HS-5 (cell line): ENCODE measurements around the gene PLTP.

Experiments
- DNase-seq: peaks from one replicate; pipeline ENCODE4 v3.0.0-alpha.2; 2012; ENCODE audit warnings: low read depth

Gene PLTP

GRCh38 chr20:45898285-45898684, 13.7 kb downstream of the PLTP start:
- no peak for DNase-seq

DNA sequence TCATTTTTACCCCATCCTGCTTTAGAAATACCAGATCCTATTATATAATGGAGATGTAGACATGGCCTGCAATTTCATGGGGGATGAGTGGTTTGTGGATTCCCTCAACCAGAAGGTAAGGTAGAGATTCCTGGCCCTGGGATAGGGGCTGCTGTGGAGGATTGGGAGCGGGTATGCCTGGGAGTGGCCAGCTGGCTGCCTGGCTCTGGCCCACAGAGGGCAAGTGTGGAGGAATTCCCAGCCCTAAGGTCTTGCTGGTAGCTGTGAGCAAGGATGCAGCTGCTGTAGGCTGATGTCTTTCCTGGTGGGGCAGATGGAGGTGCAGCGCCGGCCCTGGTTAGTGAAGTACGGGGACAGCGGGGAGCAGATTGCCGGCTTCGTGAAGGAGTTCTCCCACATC, 14.3 kb downstream of the PLTP start:
- no peak for DNase-seq

- no peak for DNase-seq
Observed at GRCh38 chr20:45897289-45897688, 14.7 kb downstream of the PLTP start.

DNA sequence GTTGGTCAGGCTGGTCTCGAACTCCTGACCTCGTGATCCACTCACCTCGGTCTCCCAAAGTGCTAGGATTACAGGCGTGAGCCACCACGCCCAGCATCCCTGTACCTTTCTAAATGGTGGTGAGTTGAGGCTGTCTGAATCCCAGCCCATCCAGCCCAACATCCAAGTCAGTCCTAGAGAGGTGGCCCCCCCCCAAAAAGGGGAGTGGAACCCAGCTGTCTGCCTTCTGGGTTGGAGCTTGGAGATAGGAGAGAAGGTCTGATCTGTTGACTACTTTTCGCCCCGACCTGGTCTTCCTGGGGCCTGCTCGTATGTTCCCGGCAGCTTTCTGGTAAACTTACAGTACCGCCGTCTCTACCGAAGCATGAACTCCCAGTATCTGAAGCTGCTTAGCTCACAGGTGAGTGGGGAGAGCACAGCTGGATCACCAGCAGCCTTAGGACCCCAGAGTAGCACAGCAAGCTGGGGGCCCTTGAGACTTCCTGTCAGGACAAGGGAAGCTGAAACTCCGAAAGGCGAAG, 15.3 kb downstream of the PLTP start:
- no peak for DNase-seq

DNA sequence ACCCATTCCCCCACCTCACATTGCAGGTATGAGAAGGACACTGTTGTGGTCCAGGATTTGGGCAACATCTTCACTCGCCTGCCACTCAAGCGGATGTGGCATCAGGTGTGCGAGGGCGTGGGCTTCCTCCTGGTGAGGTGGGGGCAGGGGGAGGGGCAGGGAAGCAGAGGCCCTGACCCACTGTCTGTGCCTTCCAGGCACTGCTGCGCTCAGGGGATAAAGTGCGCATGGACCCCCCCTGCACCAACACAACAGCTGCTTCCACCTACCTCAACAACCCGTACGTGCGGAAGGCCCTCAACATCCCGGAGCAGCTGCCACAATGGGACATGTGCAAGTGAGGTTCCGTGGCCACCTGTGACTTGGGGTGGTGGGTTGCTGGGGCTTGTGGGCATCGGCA, 17.2 kb downstream of the PLTP start:
- no peak for DNase-seq

GRCh38 chr20:45893831-45894230, 18.1 kb downstream of the PLTP start:
- no peak for DNase-seq

DNA sequence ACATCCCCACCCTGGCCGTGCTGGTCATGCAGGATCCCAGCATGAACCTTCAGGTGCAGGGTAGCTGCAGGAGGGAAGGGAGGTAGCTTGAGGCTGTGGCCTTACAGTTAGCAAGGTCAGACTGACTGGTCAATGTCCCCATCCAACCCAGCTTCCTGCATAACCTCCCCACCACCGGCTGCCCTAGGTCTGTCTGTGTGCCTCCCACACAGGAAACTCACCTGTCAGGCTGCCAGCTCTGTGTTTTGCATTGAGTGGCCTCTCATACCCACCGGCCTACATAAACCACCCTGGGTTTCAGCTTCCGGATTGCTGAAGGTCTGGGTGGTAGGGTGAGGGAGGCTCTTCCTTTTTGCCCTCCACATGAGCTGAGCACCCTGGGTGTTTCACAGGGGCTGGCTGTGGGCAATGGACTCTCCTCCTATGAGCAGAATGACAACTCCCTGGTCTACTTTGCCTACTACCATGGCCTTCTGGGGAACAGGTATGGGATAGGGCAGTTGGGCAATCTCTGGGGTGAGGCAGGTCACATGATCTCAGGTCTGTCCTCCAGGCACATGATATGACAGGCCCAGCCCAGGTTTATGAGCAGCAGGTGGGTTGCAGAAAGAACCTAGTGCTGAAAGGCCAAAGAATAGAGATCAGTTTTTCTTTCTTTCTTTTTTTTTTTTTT, 19.0 kb downstream of the PLTP start:
- no peak for DNase-seq

DNA sequence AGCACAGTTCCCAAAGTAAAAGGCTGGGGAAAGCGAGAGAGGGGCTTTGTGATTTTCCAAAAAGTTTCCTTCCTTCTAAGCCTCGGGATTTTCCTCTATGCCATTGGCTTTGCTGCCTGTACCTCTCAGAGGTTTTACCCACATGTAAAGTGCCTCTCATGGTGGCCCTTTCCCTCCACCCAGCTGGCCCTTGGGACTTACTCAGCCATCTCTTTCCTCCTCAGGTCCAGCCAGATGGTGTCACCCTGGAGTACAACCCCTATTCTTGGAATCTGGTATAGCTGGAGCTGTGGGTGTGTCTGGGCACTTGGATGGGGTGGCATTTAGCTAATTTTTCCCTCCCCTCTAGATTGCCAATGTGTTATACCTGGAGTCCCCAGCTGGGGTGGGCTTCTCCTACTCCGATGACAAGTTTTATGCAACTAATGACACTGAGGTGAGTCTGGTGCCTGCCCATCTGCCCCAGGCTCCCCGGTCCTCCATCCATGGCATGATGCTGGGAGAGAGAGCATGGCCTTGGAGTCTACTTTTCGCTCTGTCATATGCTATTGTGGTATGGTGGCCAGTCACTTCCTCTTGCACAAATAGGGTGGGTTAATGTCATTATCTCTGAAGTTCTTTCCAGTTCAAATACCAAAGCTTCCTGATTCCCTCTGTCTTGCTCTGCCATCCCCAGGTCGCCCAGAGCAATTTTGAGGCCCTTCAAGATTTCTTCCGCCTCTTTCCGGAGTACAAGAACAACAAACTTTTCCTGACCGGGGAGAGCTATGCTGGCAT, 19.7 kb downstream of the PLTP start:
- no peak for DNase-seq

DNA sequence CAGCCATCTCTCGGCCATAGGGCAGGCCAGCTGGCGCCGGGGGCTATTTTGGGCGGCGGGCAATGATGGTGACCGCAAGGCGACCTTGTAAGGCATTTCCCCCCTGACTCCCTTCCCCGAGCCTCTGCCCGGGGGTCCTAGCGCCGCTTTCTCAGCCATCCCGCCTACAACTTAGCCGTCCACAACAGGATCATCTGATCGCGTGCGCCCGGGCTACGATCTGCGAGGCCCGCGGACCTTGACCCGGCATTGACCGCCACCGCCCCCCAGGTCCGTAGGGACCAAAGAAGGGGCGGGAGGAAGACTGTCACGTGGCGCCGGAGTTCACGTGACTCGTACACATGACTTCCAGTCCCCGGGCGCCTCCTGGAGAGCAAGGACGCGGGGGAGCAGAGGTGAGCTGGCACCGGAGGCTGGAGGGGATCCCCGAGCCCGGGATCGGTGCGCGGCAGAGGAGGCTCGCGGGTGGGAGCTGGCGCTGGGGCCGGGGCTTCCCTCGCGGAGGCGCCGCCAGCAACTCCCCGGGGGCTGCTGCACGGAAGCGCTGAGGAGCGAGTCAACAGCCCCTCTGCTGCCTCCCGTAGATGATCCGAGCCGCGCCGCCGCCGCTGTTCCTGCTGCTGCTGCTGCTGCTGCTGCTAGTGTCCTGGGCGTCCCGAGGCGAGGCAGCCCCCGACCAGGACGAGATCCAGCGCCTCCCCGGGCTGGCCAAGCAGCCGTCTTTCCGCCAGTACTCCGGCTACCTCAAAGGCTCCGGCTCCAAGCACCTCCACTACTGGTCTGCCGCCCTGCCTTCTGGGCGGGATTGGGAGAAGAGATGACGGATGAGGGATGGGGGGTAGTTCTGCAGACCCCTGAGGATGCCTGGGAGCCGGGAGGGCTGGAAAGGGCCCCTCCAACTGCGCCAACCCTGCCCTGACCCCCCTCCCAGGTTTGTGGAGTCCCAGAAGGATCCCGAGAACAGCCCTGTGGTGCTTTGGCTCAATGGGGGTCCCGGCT, 20.7 kb downstream of the PLTP start, which contains the start of the genes CTSA and NEURL2:
CTSA (plus strand) TSS at position 351 of the 999 bp plus-strand sequence; CDS start at position 585, 234 bp downstream.
NEURL2 (minus strand) TSS at position 224 of the 999 bp plus-strand sequence; CDS start at position 7, 217 bp downstream.
- DNase-seq = peak; percentile 81

- no peak for DNase-seq
Observed at GRCh38 chr20:45890077-45890984, 21.6 kb downstream of the PLTP start.

DNA sequence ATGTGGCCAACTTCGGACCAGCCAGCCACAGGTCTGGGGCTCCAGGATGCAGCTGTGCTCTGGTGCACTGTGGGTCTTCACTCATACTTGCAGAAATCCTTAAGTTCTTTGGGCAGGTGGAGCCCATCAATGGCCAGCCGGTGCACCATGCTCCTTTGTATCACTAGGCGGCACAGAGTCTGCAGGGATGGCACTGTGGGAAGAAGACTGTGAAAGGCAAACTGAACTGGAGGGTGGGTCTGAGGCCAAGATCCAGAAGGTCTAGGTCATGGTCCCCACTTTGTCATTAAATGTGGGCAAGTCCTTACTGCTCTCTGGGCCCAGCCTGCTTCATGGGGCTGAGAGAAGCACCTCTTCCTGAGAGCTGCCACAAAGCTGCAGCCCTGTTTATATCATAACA, 23.3 kb downstream of the PLTP start:
- no peak for DNase-seq

- DNase-seq = no peak
Observed at GRCh38 chr20:45887346-45887715, 24.6 kb downstream of the PLTP start, which contains the start of gene SPATA25. SPATA25 (minus strand) TSS chr20:45887622; CDS start chr20:45887590, 32 bp downstream.

GRCh38 chr20:45886590-45887345, 25.2 kb downstream of the PLTP start:
- no peak for DNase-seq

DNA sequence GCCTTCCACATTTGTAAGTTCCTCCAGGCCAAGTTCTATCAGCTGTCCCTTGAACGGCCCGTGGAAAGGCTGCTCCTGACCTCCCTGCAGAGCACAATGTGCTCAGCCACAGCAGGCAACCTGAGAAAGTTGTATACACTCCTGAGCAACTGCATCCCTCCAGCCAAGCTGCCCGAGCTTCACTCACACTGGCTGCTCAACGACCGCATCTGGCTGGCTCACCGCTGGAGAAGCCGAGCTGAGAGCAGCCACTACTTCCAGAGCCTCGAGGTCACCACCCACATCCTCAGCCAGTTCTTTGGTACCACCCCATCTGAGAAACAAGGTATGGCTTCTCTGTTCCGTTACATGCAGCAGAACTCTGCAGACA, 28.9 kb downstream of the PLTP start:
- DNase-seq = no peak

DNA sequence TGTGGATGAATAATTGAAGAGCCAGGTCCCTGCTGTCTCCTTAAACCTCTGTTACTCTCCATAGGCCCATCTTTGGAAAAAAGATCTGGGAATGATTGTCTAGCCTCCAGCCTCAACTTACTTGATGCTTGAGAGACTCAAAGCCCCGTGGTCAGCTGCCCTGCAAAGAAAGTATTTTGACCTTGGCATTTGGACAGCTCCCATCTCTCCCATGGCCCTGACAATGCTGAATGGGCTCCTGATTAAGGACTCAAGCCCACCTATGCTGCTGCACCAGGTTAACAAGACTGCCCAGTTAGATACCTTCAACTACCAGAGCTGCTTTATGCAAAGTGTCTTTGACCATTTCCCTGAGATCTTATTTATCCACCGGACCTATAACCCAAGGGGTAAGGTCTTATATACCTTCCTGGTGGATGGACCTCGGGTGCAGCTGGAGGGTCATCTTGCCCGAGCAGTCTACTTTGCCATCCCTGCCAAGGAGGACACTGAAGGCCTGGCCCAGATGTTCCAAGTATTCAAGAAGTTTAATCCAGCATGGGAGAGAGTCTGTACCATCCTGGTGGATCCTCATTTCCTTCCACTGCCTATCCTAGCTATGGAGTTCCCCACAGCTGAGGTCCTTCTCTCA, 29.4 kb downstream of the PLTP start:
- DNase-seq = no peak

GRCh38 chr20:45880988-45881788, 30.8 kb downstream of the PLTP start, which contains the start of gene ZSWIM1:
ZSWIM1 (plus strand) TSS chr20:45881227; CDS start chr20:45882593, 1,366 bp downstream.
- DNase-seq = peak; percentile 99

GRCh38 chr20:45878076-45878761, 33.7 kb downstream of the PLTP start:
- DNase-seq = no peak

DNA sequence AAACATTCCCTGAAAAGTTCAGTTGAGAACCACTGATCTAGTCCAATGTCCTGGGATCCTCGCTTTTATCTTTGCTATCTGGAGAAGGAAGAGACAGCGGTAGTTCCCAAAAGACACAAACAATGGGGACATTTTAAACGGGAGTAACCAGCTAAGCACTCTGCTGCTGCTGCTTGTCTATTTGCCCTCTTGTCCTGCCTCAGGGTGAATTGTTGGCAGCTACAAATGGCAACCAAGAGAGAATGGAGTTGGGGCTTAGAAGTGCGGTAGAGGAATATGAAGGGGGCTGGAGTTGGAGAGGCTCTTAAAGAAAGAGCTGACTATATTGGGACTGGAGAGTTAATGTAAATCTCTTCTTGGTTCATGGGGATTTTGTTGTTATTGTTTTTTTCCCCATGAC, 37.4 kb downstream of the PLTP start:
- no peak for DNase-seq
